GM12891 (cell line): ENCODE data around the gene LRP1B.

Experiments used
- PAX5 ChIP-seq: IDR thresholded peaks from 2 replicates; pipeline ENCODE4 v1.6.1; 2011; ENCODE audit warnings: low read length, moderate library complexity, mild to moderate bottlenecking; ENCODE audit not compliant: insufficient read depth, severe bottlenecking
- POLR2A ChIP-seq: IDR thresholded peaks from 2 replicates; pipeline ENCODE4 v1.6.1; 2011; ENCODE audit warnings: low read depth, low read length, control low read depth
- POLR2AphosphoS5 ChIP-seq: IDR thresholded peaks from 2 replicates; pipeline ENCODE4 v1.6.1; 2011; ENCODE audit warnings: low read depth, low read length, control low read depth
- SPI1 ChIP-seq: IDR thresholded peaks from 2 replicates; pipeline ENCODE4 v1.6.1; 2011; ENCODE audit warnings: low read depth, low read length, control low read depth

GRCh38 chr2:140246957-140247356 lies 1883.9 kb downstream of the LRP1B start:
- TF ChIP-seq POLR2A: no peak
- TF ChIP-seq SPI1: no peak
- TF ChIP-seq POLR2AphosphoS5: no peak
- no peak for TF ChIP-seq PAX5
